OCI-LY3 (cell line): ENCODE measurements around the gene KCNMA1.

Experiments used
- H2AFZ ChIP-seq: fragments of 200-600, 300-600 bp; shearing (Covaris generic); 2 replicates; pipeline ENCODE4 v1.6.0; 2014; ENCODE audit warnings: antibody characterized with exemption, low read depth, low read length
- H3K27ac ChIP-seq: fragments of 200-600, 300-600 bp; sonication (generic); 2 replicates; pipeline ENCODE4 v1.5.1; 2014; ENCODE audit warnings: mild to moderate bottlenecking, low read length, moderate library complexity, mixed read lengths
- H3K27me3 ChIP-seq: fragments of 200-600, 300-600 bp; sonication (generic); 2 replicates; pipeline ENCODE4 v1.6.1; 2014; ENCODE audit warnings: low read depth, low read length, mixed read lengths
- H3K36me3 ChIP-seq: fragments of 200-600, 300-600 bp; sonication (generic); replicated peaks from 2 replicates; pipeline ENCODE3; 2014; ENCODE audit warnings: low read depth, low read length, mixed read lengths
- H3K4me1 ChIP-seq: fragments of 300-600, 200-600 bp; sonication (generic); 2 replicates; pipeline ENCODE4 v1.6.1; 2014; ENCODE audit warnings: low read length, mixed read lengths
- H3K4me2 ChIP-seq: fragments of 200-600, 300-600 bp; sonication (generic); 2 replicates; pipeline ENCODE4 v1.6.1; 2014; ENCODE audit warnings: low read length, mixed read lengths
- H3K4me3 ChIP-seq: fragments of 300-600, 200-600 bp; sonication (generic); 2 replicates; pipeline ENCODE4 v1.5.1; 2014; ENCODE audit warnings: antibody characterized with exemption, mild to moderate bottlenecking, low read length, moderate library complexity
- H3K79me2 ChIP-seq: fragments of 300-600, 200-600 bp; shearing (Covaris generic); 2 replicates; pipeline ENCODE4 v1.6.1; 2014; ENCODE audit warnings: mild to moderate bottlenecking, low read length, mixed read lengths
- H3K9ac ChIP-seq: fragments of 300-600, 200-600 bp; shearing (Covaris generic); 2 replicates; pipeline ENCODE4 v1.6.0; 2014; ENCODE audit warnings: mild to moderate bottlenecking, low read length, moderate library complexity
- H3K9me3 ChIP-seq: fragments of 200-600, 300-600 bp; shearing (Covaris generic); 2 replicates; pipeline ENCODE4 v1.6.1; 2014; ENCODE audit warnings: low read length, mixed read lengths; ENCODE audit not compliant: insufficient read depth
- H4K20me1 ChIP-seq: fragments of 200-600, 300-600 bp; sonication (generic); 2 replicates; pipeline ENCODE4 v1.6.1; 2016; ENCODE audit warnings: low read length, mixed read lengths; ENCODE audit not compliant: insufficient read depth
- CTCF ChIP-seq: fragments of 200-600, 300-600 bp; sonication (generic); IDR thresholded peaks from 2 replicates; pipeline ENCODE4 v1.5.1; 2014; ENCODE audit warnings: antibody characterized with exemption, low read length, low read depth
- EZH2phosphoT487 ChIP-seq: fragments of 200-600 bp; shearing (Covaris generic); IDR thresholded peaks from 2 replicates; pipeline ENCODE4 v1.6.1; 2018; ENCODE audit warnings: antibody characterized with exemption, mixed run types, low read depth

The KCNMA1 gene

GRCh38 chr10:77400033-77400432 lies 237.6 kb downstream of the KCNMA1 start:
- H3K27me3 ChIP-seq = no peaks in the 10 kb centered on the region
- no peak overlapping the region for H3K9ac ChIP-seq
- TF ChIP-seq EZH2phosphoT487 = no peak
- TF ChIP-seq CTCF = no peak
- no peak overlapping the region for H3K27ac ChIP-seq
- no peak overlapping the region for H2AFZ ChIP-seq
- H3K4me1 ChIP-seq = no peaks in the 10 kb centered on the region
- H4K20me1 ChIP-seq = peaks cover 37% of the 10 kb centered on the region
- no peaks in the 10 kb centered on the region for H3K79me2 ChIP-seq
- peaks cover 6% of the 10 kb centered on the region for H3K36me3 ChIP-seq
- no peaks in the 10 kb centered on the region for H3K9me3 ChIP-seq
- no peak overlapping the region for H3K4me2 ChIP-seq
- H3K4me3 ChIP-seq = no peak overlapping the region

GRCh38 chr10:77398986-77399755 lies 238.4 kb downstream of the KCNMA1 start:
- H3K9ac ChIP-seq = no peak overlapping the region
- no peak for TF ChIP-seq CTCF
- no peak for TF ChIP-seq EZH2phosphoT487
- no peak overlapping the region for H2AFZ ChIP-seq

GRCh38 chr10:77398558-77398957 lies 239.1 kb downstream of the KCNMA1 start:
- TF ChIP-seq EZH2phosphoT487 (no peak), CTCF (no peak)
- Histone ChIP-seq H3K79me2 (no peaks in the 10 kb centered on the region; the same call in 1 of the 2 replicates), H3K36me3 (peaks cover 6% of the 10 kb centered on the region), H4K20me1 (peaks cover 37% of the 10 kb centered on the region), H3K4me1 (no peaks in the 10 kb centered on the region), H3K4me2 (no peak overlapping the region), H3K9me3 (no peaks in the 10 kb centered on the region), H2AFZ (no peak overlapping the region), H3K4me3 (no peak overlapping the region), H3K27me3 (no peaks in the 10 kb centered on the region), H3K9ac (no peak overlapping the region), H3K27ac (no peak overlapping the region)

More at GRCh38 chr10:77398986-77399755, 238.4 kb downstream of the KCNMA1 start:
- H3K4me2 ChIP-seq = no peak overlapping the region
- H3K27ac ChIP-seq = no peak overlapping the region
- H3K36me3 ChIP-seq = peaks cover 6% of the 10 kb centered on the region
- no peaks in the 10 kb centered on the region; the same call in 1 of the 2 replicates for H3K79me2 ChIP-seq
- H3K27me3 ChIP-seq = no peaks in the 10 kb centered on the region
- no peaks in the 10 kb centered on the region for H3K9me3 ChIP-seq
- H3K4me3 ChIP-seq = no peak overlapping the region
- H4K20me1 ChIP-seq = peaks cover 36% of the 10 kb centered on the region
- no peaks in the 10 kb centered on the region for H3K4me1 ChIP-seq

GRCh38 chr10:77397103-77397502 lies 240.5 kb downstream of the KCNMA1 start:
- no peak overlapping the region for H3K4me3 ChIP-seq
- H3K9ac ChIP-seq = no peak overlapping the region
- peaks cover 37% of the 10 kb centered on the region for H4K20me1 ChIP-seq
- no peaks in the 10 kb centered on the region for H3K4me1 ChIP-seq
- no peak overlapping the region for H2AFZ ChIP-seq
- no peak overlapping the region for H3K27ac ChIP-seq
- H3K4me2 ChIP-seq = no peak overlapping the region
- no peaks in the 10 kb centered on the region for H3K9me3 ChIP-seq
- peaks cover 1% of the 10 kb centered on the region for H3K36me3 ChIP-seq
- no peaks in the 10 kb centered on the region; the same call in 1 of the 2 replicates for H3K79me2 ChIP-seq
- TF ChIP-seq EZH2phosphoT487 = no peak
- TF ChIP-seq CTCF = no peak
- no peaks in the 10 kb centered on the region for H3K27me3 ChIP-seq
